Fibroblast of upper back skin (primary cell): ENCODE measurements around the gene RMND1.
"Not testable (repeated sequence)": the region's sequence is repeated elsewhere in the genome, so short reads cannot be mapped to it uniquely, and the experiment has no call there.

Source experiments
- DNase-seq: peaks from one replicate; pipeline ENCODE4 v3.0.0-alpha.2; 2013

Gene RMND1

GRCh38 chr6:151451417-151451949 lies 443 bp downstream of the RMND1 start:
- no peak for DNase-seq

GRCh38 chr6:151450928-151451327 lies 998 bp downstream of the RMND1 start:
- not testable (repeated sequence) for DNase-seq

- DNase-seq = no peak
Observed at GRCh38 chr6:151448623-151449022, 3.3 kb downstream of the RMND1 start.

GRCh38 chr6:151447237-151447636 lies 4.7 kb downstream of the RMND1 start:
- DNase-seq = no peak

GRCh38 chr6:151445482-151445881 lies 6.4 kb downstream of the RMND1 start:
- peak; percentile 93 for DNase-seq

GRCh38 chr6:151443911-151444621 lies 7.9 kb downstream of the RMND1 start:
- no peak for DNase-seq

GRCh38 chr6:151443454-151443853 lies 8.5 kb downstream of the RMND1 start:
- no peak for DNase-seq

- DNase-seq = no peak
Observed at GRCh38 chr6:151442371-151442770, 9.6 kb downstream of the RMND1 start.

- no peak for DNase-seq
Observed at GRCh38 chr6:151441390-151442166, 10.3 kb downstream of the RMND1 start.

- DNase-seq = peak; percentile 51
Observed at GRCh38 chr6:151440930-151441329, 11.0 kb downstream of the RMND1 start.

GRCh38 chr6:151440498-151440897 lies 11.4 kb downstream of the RMND1 start:
- no peak for DNase-seq

- no peak for DNase-seq
Observed at GRCh38 chr6:151437401-151437800, 14.5 kb downstream of the RMND1 start.

GRCh38 chr6:151436802-151437201 lies 15.1 kb downstream of the RMND1 start:
- DNase-seq = peak; percentile 93

GRCh38 chr6:151436300-151436699 lies 15.6 kb downstream of the RMND1 start:
- no peak for DNase-seq

GRCh38 chr6:151434369-151434768 lies 17.6 kb downstream of the RMND1 start:
- DNase-seq = no peak

GRCh38 chr6:151432651-151433050 lies 19.3 kb downstream of the RMND1 start:
- DNase-seq = no peak

GRCh38 chr6:151431337-151431736 lies 20.6 kb downstream of the RMND1 start:
- DNase-seq = no peak

GRCh38 chr6:151430886-151431285 lies 21.0 kb downstream of the RMND1 start:
- no peak for DNase-seq

- no peak for DNase-seq
Observed at GRCh38 chr6:151428093-151428735, 23.7 kb downstream of the RMND1 start.

GRCh38 chr6:151425561-151425960 lies 26.4 kb downstream of the RMND1 start:
- no peak for DNase-seq

- DNase-seq = no peak
Observed at GRCh38 chr6:151422981-151423380, 28.9 kb downstream of the RMND1 start.

- no peak for DNase-seq
Observed at GRCh38 chr6:151417477-151417876, 34.4 kb downstream of the RMND1 start.

GRCh38 chr6:151414641-151415260 lies 37.2 kb downstream of the RMND1 start:
- DNase-seq = no peak
